Activated CD8-positive, alpha-beta memory T cell treated with anti-CD3 and anti-CD28 coated beads, Interleukin-2, amount 10 ng/mL, durations not matched to agents 7 days and 5 days (primary cell): Measurements from ENCODE around the gene CERS1. TPM values are rescaled to one million over a fixed set of nuclear protein-coding genes. Genes with fewer than 3 reads are reported as not detected.
"Not testable (repeated sequence)": the region's sequence is repeated elsewhere in the genome, so short reads cannot be mapped to it uniquely, and the experiment has no call there.

ENCODE experiments used
- ATAC-seq: fragments of 150-1000 bp; cut with Tn5 transposase; one replicate; pipeline ENCODE4 v1.10.0; 2021; ENCODE audit warnings: moderate library complexity
- CTCF ChIA-PET: fragments of 350-600 bp; sonication (Branson Sonifier 250); formaldehyde crosslinking; loops from one replicate; lab custom pipeline; 2021; ENCODE audit warnings: antibody characterized with exemption; lab: Charles Lee
- DNase-seq: peaks from one replicate; pipeline ENCODE4 v3.0.0-alpha.2; 2020
- H3K27ac Mint-ChIP-seq: one replicate; pipeline ENCODE4 v1.8.0; 2021; ENCODE audit warnings: mild to moderate bottlenecking, mixed read lengths
- H3K27me3 Mint-ChIP-seq: one replicate; pipeline ENCODE4 v1.8.0; 2021; ENCODE audit warnings: mixed read lengths
- H3K36me3 Mint-ChIP-seq: one replicate; pipeline ENCODE4 v1.8.0; 2021; ENCODE audit warnings: mild to moderate bottlenecking, mixed read lengths
- H3K4me1 Mint-ChIP-seq: one replicate; pipeline ENCODE4 v1.8.0; 2021; ENCODE audit warnings: mixed read lengths
- H3K4me3 Mint-ChIP-seq: one replicate; pipeline ENCODE4 v1.8.0; 2021; ENCODE audit warnings: mild to moderate bottlenecking, moderate library complexity, mixed read lengths
- H3K9me3 Mint-ChIP-seq: one replicate; pipeline ENCODE4 v1.8.0; 2022; ENCODE audit warnings: low read depth, mixed read lengths
- total RNA-seq, 2 experiments: library from RNA; stranded (reverse); gene quantifications; one replicate each; pipeline ENCODE4 v1.2.3, GENCODE V29; 2021

CERS1 gene
- total RNA-seq, 2 experiments from 2014 or later: not detected

DNA sequence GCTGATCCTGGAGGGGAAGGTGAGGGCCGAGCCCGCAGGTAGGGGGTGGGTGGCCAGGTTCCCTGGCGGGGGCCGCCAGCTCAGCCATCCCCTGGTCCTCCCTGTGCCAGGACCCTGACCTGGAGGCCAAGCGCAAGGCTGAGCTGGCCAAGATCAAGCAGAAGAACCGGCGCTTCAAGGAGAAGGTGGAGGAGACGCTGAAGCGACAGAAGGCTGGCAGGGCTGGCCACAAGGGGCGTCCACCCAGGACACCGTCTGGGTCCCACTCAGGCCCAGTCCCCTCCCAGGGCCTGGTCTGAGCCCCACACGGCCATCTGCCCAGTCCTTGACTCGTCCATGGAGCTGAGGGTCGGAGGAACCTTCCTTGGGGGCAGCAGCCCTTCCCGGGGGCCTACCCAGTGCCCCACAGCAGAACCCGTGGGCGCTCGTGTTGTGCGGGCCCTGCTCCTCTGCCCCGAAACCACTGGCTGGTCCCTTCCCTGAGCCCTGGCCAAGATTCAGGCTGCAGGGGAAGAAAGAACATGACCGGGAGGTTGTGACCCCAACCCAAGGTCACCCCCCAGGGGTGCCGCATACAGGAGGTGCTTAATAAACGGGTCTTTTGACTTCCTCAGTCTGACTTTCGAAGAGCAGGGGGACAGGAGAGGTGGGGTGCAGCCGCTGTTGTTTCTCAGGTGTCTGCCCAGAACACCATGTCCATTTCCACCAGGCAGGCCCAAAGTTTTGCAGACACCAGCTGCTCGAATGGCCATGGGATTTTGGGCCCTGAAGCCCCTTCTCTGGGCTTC lies 32.3 kb upstream of the CERS1 start:
- no peak for DNase-seq
- H3K9me3 Mint-ChIP-seq: no peaks in the 10 kb centered on the region
- peaks cover 5% of the 10 kb centered on the region for H3K4me1 Mint-ChIP-seq
- H3K27ac Mint-ChIP-seq: no peak overlapping the region
- CTCF ChIA-PET: interaction anchor here (1.0 kb wide), 1 partner anchor 9 kb away, joined by 3 read pairs; the partner anchor contains the start of genes COPE and DDX49
- peaks cover 19% of the 10 kb centered on the region for H3K36me3 Mint-ChIP-seq
- H3K27me3 Mint-ChIP-seq: peaks cover 2% of the 10 kb centered on the region
- no peak for ATAC-seq
- no peak overlapping the region for H3K4me3 Mint-ChIP-seq

DNA sequence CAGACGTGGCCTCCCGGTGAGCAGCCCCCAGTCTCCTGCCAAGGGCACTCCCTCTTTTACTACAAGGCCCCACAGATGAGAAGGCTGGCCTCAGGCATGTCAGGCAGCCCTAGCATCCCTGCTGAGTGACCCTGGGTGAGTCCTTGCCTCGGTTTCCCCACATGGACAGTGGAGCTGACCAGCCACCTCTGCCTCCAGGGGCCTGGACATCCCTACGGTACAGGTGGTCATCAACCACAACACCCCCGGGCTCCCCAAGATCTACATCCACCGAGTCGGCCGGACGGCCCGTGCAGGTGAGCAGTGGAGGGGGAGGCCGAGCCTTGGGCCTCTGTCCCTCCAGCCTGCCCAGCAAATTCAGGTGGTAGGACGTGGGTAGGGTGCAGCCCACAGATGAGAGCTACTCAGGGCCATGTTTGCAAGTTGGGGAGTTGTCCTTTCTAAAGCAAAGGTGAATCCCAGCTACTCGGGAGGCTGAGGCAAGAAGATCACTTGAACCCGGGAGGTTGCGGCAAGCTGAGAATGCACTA lies 28.8 kb upstream of the CERS1 start:
- peaks cover 13% of the 10 kb centered on the region for H3K4me1 Mint-ChIP-seq
- no peaks in the 10 kb centered on the region for H3K9me3 Mint-ChIP-seq
- CTCF ChIA-PET: no interaction called here
- peaks cover 27% of the 10 kb centered on the region for H3K36me3 Mint-ChIP-seq
- no peak overlapping the region for H3K4me3 Mint-ChIP-seq
- H3K27me3 Mint-ChIP-seq: no peaks in the 10 kb centered on the region
- no peak overlapping the region for H3K27ac Mint-ChIP-seq
- DNase-seq (no peak), ATAC-seq (no peak)

DNA sequence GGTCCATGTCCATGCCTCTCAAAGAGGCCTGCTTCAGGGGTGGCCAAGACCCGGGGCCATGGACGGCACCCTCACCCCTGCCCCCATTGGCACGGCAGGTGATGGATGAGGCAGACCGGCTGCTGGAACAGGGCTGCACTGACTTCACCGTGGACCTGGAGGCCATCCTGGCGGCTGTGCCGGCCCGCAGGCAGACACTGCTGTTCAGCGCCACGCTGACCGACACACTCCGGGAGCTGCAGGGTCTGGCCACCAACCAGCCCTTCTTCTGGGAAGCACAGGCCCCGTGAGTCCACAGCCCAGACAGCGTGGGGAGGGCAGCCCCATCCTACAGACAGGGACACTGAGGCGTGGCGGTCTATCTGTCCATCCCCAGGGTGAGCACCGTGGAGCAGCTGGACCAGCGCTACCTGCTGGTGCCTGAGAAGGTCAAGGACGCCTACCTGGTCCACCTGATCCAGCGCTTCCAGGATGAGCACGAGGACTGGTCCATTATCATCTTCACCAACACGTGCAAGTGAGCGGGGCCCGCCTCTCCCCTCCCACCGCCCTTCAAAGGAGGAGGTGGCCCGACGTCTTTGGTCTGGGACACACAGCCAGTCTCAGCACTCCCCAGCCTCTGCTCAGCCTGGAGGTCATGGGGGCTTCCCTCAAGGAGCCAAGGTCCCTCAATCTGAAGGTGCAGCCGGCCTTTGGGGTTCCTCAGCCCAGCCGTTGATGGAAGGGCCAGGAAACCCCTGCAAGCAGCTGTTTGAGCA lies 26.4 kb upstream of the CERS1 start:
- Mint-ChIP-seq H3K27ac (no peak overlapping the region), H3K9me3 (no peaks in the 10 kb centered on the region), H3K36me3 (peaks cover 27% of the 10 kb centered on the region), H3K27me3 (no peaks in the 10 kb centered on the region), H3K4me1 (peaks cover 28% of the 10 kb centered on the region), H3K4me3 (no peak overlapping the region)
- DNase-seq (no peak), ATAC-seq (no peak)
- CTCF ChIA-PET: no interaction called here

GRCh38 chr19:18921593-18921992 lies 25.6 kb upstream of the CERS1 start:
- Mint-ChIP-seq H3K4me3 (peak overlapping the region; percentile 94), H3K36me3 (peaks cover 29% of the 10 kb centered on the region), H3K4me1 (peaks cover 33% of the 10 kb centered on the region), H3K27me3 (no peaks in the 10 kb centered on the region), H3K27ac (no peak overlapping the region), H3K9me3 (no peaks in the 10 kb centered on the region)
- DNase-seq (no peak), ATAC-seq (no peak)
- CTCF ChIA-PET: no interaction called here

- no peak for ATAC-seq
- H3K36me3 Mint-ChIP-seq: peaks cover 25% of the 10 kb centered on the region
- CTCF ChIA-PET: interaction anchor here (1.9 kb wide), 1 partner anchor 326 kb away, joined by 4 read pairs; no protein-coding TSS in a partner anchor
Observed at GRCh38 chr19:18920400-18920799, 24.4 kb upstream of the CERS1 start.

DNA sequence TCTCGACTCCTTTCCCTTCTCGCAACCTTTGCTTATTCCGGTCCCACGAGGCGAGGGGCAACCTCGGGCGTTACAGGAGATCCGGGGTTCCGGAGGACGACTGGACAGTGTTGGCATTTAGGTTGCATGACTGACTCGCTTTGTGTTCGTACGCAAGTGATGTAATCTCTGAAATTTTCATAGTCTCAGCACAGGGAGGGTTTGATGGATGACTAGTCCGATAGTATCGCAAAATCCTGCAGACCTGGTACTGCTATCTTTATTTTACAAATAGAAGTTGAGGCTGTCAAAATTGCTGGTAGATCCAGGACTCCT lies 23.9 kb upstream of the CERS1 start:
- H3K27ac Mint-ChIP-seq: peak overlapping the region; percentile 91
- peaks cover 23% of the 10 kb centered on the region for H3K36me3 Mint-ChIP-seq
- CTCF ChIA-PET: interaction anchor here (1.0 to 1.9 kb wide), 9 partner anchors 9 to 715 kb away, joined by 3 to 7 read pairs (median 4); partner anchors contain the start of genes REX1BD, UBA52 and UPF1
- DNase-seq (no peak), ATAC-seq (no peak)
- H3K4me1 Mint-ChIP-seq: peaks cover 42% of the 10 kb centered on the region
- peak overlapping the region; percentile 94 for H3K4me3 Mint-ChIP-seq
- H3K9me3 Mint-ChIP-seq: no peaks in the 10 kb centered on the region
- no peaks in the 10 kb centered on the region for H3K27me3 Mint-ChIP-seq

More at GRCh38 chr19:18920400-18920799, 24.4 kb upstream of the CERS1 start:
- Mint-ChIP-seq H3K27ac (peak overlapping the region; percentile 91), H3K27me3 (no peaks in the 10 kb centered on the region), H3K4me3 (peak overlapping the region; percentile 94), H3K9me3 (no peaks in the 10 kb centered on the region), H3K4me1 (peaks cover 38% of the 10 kb centered on the region)
- no peak for DNase-seq

GRCh38 chr19:18919086-18919899 lies 23.3 kb upstream of the CERS1 start, which contains the start of the genes COPE and DDX49:
Gene COPE (minus strand): TSS chr19:18919387. CDS start chr19:18919348, 39 bp downstream.
Gene DDX49 (plus strand): TSS chr19:18919715. CDS start chr19:18919742, 27 bp downstream.
- Mint-ChIP-seq H3K27ac (peak within 1 kb of the TSS; percentile 91), H3K36me3 (peaks cover 19% of the 10 kb centered on the region), H3K27me3 (no peaks in the 10 kb centered on the region), H3K9me3 (no peaks in the 10 kb centered on the region), H3K4me1 (peaks cover 42% of the 10 kb centered on the region), H3K4me3 (peak within 1 kb of the TSS; percentile 94)
- peak; percentile 99 for DNase-seq
- ATAC-seq: peak; percentile 95
- CTCF ChIA-PET: interaction anchor here (0.6 to 1.9 kb wide), 13 partner anchors 9 to 715 kb away, joined by 3 to 7 read pairs (median 3); partner anchors contain the start of genes REX1BD, UBA52 and UPF1

GRCh38 chr19:18917593-18917992 lies 21.6 kb upstream of the CERS1 start:
- CTCF ChIA-PET: interaction anchor here (0.7 kb wide), 1 partner anchor 77 kb away, joined by 3 read pairs; no protein-coding TSS in a partner anchor
- H3K4me3 Mint-ChIP-seq: peak overlapping the region; percentile 94
- peak overlapping the region; percentile 69 for H3K27ac Mint-ChIP-seq
- ATAC-seq, H3K27me3 Mint-ChIP-seq, DNase-seq, H3K9me3 Mint-ChIP-seq: not testable (repeated sequence)
- peaks cover 22% of the 10 kb centered on the region for H3K36me3 Mint-ChIP-seq
- peaks cover 42% of the 10 kb centered on the region for H3K4me1 Mint-ChIP-seq

DNA sequence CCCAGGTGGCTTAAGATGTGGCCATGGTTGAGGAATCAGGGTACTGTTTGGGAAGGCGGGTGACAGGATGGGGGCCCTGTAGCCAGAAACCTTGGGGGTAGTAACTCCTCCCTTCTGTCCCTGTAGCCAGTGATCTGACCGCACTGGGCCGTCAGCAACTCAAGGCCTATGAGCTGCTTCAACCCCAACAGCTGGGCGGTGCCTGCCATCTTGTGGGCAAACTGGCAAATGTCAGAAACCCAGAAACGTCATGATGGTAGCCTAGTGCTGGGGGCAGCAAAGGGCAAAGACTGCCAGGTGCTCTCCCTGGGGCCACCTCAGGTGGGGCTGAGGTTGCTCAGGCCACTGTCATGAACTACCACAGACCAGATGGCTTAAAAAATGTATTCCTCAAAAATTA lies 19.7 kb upstream of the CERS1 start:
- no peaks in the 10 kb centered on the region for H3K27me3 Mint-ChIP-seq
- peak; percentile 62 for DNase-seq

DNA sequence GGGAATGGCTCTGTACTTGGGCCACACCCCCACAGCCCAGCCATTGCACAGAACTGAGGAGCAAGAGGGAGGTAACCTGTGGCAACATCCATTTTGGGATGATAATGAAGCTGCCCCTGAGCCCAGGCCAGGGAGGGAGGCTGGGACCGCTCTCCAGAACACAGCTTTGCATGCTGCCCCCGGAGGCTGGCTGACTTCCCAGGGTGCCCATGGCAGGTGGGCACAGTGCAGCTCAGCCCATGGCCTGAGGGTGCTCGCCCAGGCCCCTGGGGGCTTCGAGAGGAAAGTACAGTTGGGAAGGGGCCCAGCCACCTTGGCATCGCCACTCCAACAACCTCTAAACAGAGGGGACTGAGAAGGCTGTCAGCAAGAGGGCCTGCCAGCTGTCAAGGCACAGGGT lies 17.5 kb upstream of the CERS1 start:
- no peaks in the 10 kb centered on the region for H3K27me3 Mint-ChIP-seq
- peaks cover 23% of the 10 kb centered on the region for H3K4me1 Mint-ChIP-seq
- no peak overlapping the region for H3K27ac Mint-ChIP-seq
- H3K36me3 Mint-ChIP-seq: peaks cover 16% of the 10 kb centered on the region
- H3K9me3 Mint-ChIP-seq: no peaks in the 10 kb centered on the region
- no peak for ATAC-seq
- DNase-seq: no peak
- H3K4me3 Mint-ChIP-seq: no peak overlapping the region
- CTCF ChIA-PET: no interaction called here

More for the DNA sequence above, 19.7 kb upstream of the CERS1 start:
- Mint-ChIP-seq H3K27ac (no peak overlapping the region), H3K4me3 (no peak overlapping the region), H3K9me3 (no peaks in the 10 kb centered on the region), H3K4me1 (peaks cover 37% of the 10 kb centered on the region), H3K36me3 (peaks cover 16% of the 10 kb centered on the region)
- ATAC-seq: no peak
- CTCF ChIA-PET: no interaction called here

GRCh38 chr19:18912933-18913332 lies 17.0 kb upstream of the CERS1 start:
- ATAC-seq: no peak
- Mint-ChIP-seq H3K4me3 (no peak overlapping the region), H3K27me3 (no peaks in the 10 kb centered on the region), H3K27ac (peak overlapping the region; percentile 33), H3K4me1 (peaks cover 19% of the 10 kb centered on the region), H3K36me3 (peaks cover 16% of the 10 kb centered on the region), H3K9me3 (no peaks in the 10 kb centered on the region)
- CTCF ChIA-PET: no interaction called here
- no peak for DNase-seq

- Mint-ChIP-seq H3K4me1 (peaks cover 9% of the 10 kb centered on the region), H3K27ac (no peak overlapping the region), H3K4me3 (no peak overlapping the region), H3K36me3 (peaks cover 11% of the 10 kb centered on the region), H3K9me3 (no peaks in the 10 kb centered on the region), H3K27me3 (no peaks in the 10 kb centered on the region)
- DNase-seq (no peak), ATAC-seq (no peak)
- CTCF ChIA-PET: no interaction called here
Observed at GRCh38 chr19:18910801-18911436, 15.0 kb upstream of the CERS1 start.
